ENCODE measurements around the gene HK1. TPM values are rescaled to one million over a fixed set of nuclear protein-coding genes. Genes with fewer than 3 reads are reported as not detected.
"Not testable (repeated sequence)": the region's sequence is repeated elsewhere in the genome, so short reads cannot be mapped to it uniquely, and the experiment has no call there.

HK1 gene
- total RNA-seq, 2 donors from 2014 or later = 186 to 228 TPM

DNA sequence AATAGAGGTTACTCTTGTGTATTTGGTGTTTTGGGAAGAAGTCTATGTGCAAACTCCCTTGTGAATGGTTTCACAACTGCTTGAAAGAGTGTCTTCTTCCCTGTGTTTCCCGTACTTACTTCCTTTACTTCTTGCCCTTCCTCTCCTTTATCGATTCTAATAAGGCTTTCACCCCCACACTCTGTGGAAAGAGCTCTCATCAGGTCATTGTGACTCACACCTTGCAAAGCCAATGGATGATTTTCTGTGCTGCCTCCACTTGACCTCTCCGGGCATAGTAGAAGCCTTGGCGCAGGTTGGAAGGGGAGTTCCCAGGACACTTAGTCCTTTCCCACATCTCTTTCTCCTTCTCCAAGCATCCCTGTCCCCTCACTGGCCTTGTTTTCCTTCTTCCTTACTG, 166.7 kb downstream of the HK1 start:
- Histone ChIP-seq H3K27me3 (no peaks in the 10 kb centered on the region), H3K4me3 (no peak overlapping the region), H3K27ac (no peak overlapping the region), H3K36me3 (no peaks in the 10 kb centered on the region), H3K4me1 (peaks cover 0 to 6% of the 10 kb centered on the region in 2 donors), H3K9me3 (no peaks in the 10 kb centered on the region)
- TF ChIP-seq, protein P1, sequence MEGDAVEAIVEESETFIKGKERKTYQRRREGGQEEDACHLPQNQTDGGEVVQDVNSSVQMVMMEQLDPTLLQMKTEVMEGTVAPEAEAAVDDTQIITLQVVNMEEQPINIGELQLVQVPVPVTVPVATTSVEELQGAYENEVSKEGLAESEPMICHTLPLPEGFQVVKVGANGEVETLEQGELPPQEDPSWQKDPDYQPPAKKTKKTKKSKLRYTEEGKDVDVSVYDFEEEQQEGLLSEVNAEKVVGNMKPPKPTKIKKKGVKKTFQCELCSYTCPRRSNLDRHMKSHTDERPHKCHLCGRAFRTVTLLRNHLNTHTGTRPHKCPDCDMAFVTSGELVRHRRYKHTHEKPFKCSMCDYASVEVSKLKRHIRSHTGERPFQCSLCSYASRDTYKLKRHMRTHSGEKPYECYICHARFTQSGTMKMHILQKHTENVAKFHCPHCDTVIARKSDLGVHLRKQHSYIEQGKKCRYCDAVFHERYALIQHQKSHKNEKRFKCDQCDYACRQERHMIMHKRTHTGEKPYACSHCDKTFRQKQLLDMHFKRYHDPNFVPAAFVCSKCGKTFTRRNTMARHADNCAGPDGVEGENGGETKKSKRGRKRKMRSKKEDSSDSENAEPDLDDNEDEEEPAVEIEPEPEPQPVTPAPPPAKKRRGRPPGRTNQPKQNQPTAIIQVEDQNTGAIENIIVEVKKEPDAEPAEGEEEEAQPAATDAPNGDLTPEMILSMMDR (IDR thresholded peaks at IDR 0.05) = no peak
- no peak for DNase-seq (ENCODE audit: low spot score)

DNA sequence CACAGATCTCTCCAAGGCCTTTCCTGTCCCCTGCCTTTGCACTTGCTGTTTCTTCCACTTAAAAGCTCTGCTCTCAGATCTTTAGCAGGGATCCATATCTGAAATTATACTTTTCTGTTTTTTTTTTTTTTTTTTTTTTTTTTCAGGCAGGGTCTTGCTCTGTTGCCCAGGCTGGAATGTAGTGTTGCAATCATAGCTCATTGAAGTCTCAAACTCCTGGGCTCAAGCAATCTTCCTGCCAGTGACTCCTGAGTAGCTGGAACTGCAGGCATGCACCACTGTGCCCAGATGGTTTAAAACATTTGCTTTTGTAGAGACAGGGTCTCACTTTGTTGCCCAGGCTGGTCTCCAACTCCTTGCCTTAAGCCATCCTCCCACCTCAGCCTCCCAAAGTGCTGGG, 167.9 kb downstream of the HK1 start:
- H3K27me3 ChIP-seq = no peaks in the 10 kb centered on the region
- peaks cover 0 to 15% of the 10 kb centered on the region in 2 donors for H3K4me1 ChIP-seq
- no peak for DNase-seq (ENCODE audit: low spot score)
- no peak overlapping the region for H3K4me3 ChIP-seq
- H3K36me3 ChIP-seq = no peaks in the 10 kb centered on the region
- TF ChIP-seq, protein P1 (IDR thresholded peaks at IDR 0.05) = no peak
- H3K9me3 ChIP-seq = no peaks in the 10 kb centered on the region
- no peak overlapping the region for H3K27ac ChIP-seq

DNA sequence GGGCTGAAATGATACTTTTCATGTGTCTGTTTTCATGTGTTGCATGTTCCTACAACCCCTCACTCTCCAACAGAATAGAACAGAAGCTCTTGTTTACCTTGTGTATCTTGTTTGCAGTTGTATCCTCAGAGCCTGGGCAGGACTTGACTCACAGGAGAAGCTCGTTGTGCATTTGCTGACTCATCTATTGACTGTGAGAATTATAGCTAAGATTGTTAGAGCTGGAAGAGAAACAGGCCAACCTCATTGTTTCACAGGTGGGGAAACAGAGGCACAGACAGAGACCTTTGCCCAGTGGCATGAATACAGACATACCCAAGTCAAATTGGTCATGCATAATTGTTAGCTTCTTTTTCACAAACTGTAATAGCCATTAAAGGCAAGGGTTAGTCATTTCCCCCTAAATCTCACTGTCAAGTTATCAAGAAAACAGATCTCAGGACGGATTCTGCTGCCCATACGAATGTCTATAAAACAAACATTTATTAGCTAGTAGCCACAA, 168.4 kb downstream of the HK1 start:
- DNase-seq (ENCODE audit: low spot score) = no peak
- H3K4me3 ChIP-seq = no peak overlapping the region
- no peaks in the 10 kb centered on the region for H3K36me3 ChIP-seq
- TF ChIP-seq, protein P1 (IDR thresholded peaks at IDR 0.05) = no peak
- H3K27me3 ChIP-seq = no peaks in the 10 kb centered on the region
- H3K27ac ChIP-seq = no peak overlapping the region
- no peaks in the 10 kb centered on the region for H3K9me3 ChIP-seq
- peaks cover 0 to 18% of the 10 kb centered on the region in 2 donors for H3K4me1 ChIP-seq

DNA sequence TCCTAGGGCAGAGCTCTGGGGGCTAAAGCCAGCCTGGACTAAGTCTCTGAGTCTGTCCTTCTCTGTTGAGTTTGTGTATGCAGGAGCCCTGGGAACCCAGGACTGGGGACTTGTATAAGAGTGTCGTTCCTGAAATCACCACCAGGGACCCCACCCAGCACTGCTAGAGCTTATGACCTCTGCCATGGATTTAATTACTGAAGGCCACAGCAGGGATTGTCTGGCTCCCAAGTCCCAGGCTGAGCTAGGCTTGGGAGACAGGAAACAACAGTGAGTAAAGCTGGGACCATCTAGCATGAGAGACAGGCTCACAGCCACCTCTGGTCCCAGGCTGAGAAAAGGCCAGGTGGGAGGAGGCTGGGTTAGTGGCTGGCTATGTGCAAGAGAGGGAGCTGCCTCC, 171.5 kb downstream of the HK1 start:
- peak; percentile 73 for DNase-seq (ENCODE audit: low spot score)
- Histone ChIP-seq H3K36me3 (no peaks in the 10 kb centered on the region), H3K27ac (peak overlapping the region in 1 of 2 donors; percentile 13), H3K4me3 (no peak overlapping the region), H3K4me1 (peaks cover 0 to 34% of the 10 kb centered on the region in 2 donors), H3K9me3 (no peaks in the 10 kb centered on the region), H3K27me3 (no peaks in the 10 kb centered on the region)
- TF ChIP-seq, protein P1 (IDR thresholded peaks at IDR 0.05) = peak; percentile 59 to 70

DNA sequence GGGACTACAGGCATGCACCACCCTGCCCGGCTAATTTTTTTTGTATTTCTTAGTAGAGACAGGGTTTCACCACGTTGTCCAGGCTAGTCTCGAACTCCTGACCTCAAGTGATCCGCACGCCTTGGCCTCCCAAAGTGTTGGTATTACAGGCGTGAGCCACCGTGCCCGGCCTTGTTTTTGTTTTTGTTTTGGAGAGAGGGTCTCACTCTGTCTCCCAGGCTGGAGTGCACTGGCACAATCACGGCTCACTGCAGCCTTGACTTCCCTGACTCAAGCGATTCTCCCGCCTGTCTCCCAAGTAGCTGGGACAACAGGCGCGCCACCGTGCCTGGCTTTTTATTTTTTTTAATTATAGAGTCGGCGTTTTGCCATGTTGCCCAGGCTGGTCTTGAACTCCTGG, 172.1 kb downstream of the HK1 start:
- peak overlapping the region; percentile 0 to 13 for H3K27ac ChIP-seq
- H3K9me3 ChIP-seq = not testable (repeated sequence)
- peaks cover 0 to 34% of the 10 kb centered on the region in 2 donors for H3K4me1 ChIP-seq

DNA sequence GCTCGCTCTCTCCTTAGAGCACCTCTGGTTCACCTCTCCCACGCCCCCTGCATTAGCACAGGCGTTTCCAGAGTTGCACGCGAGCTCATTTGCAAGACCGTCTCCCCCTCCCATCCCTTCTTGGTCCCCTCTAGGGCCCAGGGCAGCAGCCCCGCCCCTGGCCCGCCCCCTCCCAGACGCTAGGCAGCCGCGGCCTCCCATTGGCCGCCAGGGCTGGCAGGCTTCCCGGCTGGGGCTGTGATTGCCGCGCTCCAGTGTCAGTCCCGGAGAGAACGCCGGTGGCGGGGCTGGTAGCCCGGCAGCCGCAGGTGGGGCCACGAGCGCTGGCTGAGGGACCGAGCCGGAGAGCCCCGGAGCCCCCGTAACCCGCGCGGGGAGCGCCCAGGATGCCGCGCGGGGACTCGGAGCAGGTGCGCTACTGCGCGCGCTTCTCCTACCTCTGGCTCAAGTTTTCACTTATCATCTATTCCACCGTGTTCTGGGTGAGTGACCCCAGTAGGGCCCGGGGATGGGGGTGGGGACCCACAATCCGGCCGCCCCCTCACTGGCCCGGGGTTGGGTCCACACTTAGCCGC, 173.0 kb downstream of the HK1 start, which contains the start of gene TSPAN15:
Gene TSPAN15, plus strand, starts transcription at position 257 of the 575 bp plus-strand sequence. Its CDS starts 130 bp downstream, at position 387.
- H3K4me1 ChIP-seq = peaks cover 0 to 34% of the 10 kb centered on the region in 2 donors

More for the DNA sequence above, 172.1 kb downstream of the HK1 start:
- H3K27me3 ChIP-seq; H3K36me3 ChIP-seq; H3K4me3 ChIP-seq; DNase-seq (ENCODE audit: low spot score): not testable (repeated sequence)

More for the DNA sequence above, 173.0 kb downstream of the HK1 start, which contains the start of gene TSPAN15:
- TF ChIP-seq, protein P1 (IDR thresholded peaks at IDR 0.05) = no peak
- peak within 1 kb of the TSS; percentile 55 to 85 for H3K4me3 ChIP-seq
- H3K36me3 ChIP-seq = no peaks in the 10 kb centered on the region
- DNase-seq (ENCODE audit: low spot score) = peak; percentile 81
- peak within 1 kb of the TSS; percentile 46 to 80 for H3K27ac ChIP-seq
- H3K9me3 ChIP-seq = no peaks in the 10 kb centered on the region
- no peaks in the 10 kb centered on the region for H3K27me3 ChIP-seq

Other genes with a start within 250 kb of the HK1 start
- 100 to 1,000 TPM in 1 of 2 donors, 10 to 100 TPM in 1; 79.4 to 124 TPM for gene SRGN, start 190.4 kb upstream of the HK1 start, total RNA-seq
- gene VPS26A, start 154.3 kb upstream of the HK1 start, total RNA-seq = 10 to 100 TPM; 19.3 to 20.1 TPM
- 10 to 100 TPM; 20.8 to 27.2 TPM for gene SUPV3L1, start 98.3 kb upstream of the HK1 start, total RNA-seq
- gene HKDC1, start 58.2 kb upstream of the HK1 start, total RNA-seq = under 1 TPM in 1 of 2 donors, not detected in 1; 0.35 TPM
- under 1 TPM; 0.24 to 0.41 TPM for gene TACR2, start 138.4 kb downstream of the HK1 start, total RNA-seq
- gene TSPAN15, start 173.0 kb downstream of the HK1 start, total RNA-seq = 1 to 10 TPM; 6.6 to 7.7 TPM